ENCODE measurements around the gene SWI5.

Gene SWI5

DNA sequence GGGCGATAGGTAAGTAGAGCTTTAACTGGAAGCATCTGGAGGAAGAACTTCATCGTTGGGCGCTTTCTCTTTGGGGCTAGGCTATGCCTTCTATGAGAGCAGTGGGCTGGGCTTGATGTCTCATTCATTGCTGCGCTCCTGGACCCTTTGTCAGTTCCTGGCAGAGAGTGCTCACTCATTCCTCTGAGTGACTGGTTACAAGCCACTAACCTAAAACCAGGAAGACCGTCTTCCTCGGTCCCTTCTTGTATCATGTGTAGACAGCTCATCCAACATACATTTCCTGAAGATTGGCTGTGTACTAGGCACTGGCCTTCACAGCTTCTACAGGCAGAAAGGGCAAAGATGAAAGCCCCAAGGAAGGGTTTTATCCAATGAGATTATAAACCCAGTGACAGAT is 6.4 kb downstream of the SWI5 start:
- Histone ChIP-seq H3K4me3 (ENCODE audit: low read depth, low read length) (no peak overlapping the region), H3K27ac (ENCODE audit: low read depth, low read length) (no peak overlapping the region), H3K4me1 (ENCODE audit: control insufficient read depth, insufficient read depth, low read length) (no peaks in the 10 kb centered on the region), H3K9me3 (ENCODE audit: control insufficient read depth, insufficient read depth, low read length) (no peaks in the 10 kb centered on the region), H3K27me3 (ENCODE audit: control insufficient read depth, insufficient read depth, low read length) (no peaks in the 10 kb centered on the region), H3K9ac (ENCODE audit: low read depth, low read length) (no peak overlapping the region), H3K36me3 (ENCODE audit: control insufficient read depth, insufficient read depth, low read length) (peaks cover 17% of the 10 kb centered on the region)

DNA sequence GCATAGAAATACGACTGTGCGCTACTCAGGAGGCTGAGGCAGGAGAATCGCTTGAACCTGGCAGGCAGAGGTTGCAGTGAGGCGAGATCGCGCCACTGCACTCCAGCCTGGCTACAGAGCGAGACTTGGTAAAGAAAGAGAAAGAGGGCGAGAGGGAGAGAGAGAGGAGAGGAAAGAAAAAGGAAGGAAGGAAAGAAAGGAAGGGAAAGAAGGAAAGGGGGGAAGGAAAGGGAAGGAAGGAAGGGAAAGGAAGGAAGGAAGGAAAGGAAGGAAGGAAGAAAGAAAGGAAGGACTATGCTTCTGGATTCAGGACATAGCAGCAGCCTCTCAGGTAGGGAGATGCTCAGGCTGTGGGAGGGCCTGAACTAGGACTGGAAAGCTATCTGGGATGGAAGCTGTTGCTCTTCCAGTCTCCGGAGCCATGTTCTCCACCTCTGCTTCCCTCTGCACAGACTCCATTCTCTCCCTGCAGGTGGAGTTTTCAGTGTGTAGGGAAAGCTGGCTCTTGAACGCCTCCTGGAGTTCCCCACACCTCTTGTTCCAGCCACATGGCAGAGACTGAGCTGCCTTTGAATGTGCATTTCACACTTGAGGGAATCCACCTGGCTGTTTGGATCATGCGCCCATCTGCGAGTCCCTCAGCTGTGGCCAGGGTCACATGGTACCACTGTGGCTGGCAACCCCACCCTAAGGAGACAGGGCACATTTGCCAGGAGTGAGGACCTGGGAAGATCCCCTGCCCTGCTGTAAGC is 9.1 kb downstream of the SWI5 start:
- H3K27me3 ChIP-seq (ENCODE audit: control insufficient read depth, insufficient read depth, low read length): no peaks in the 10 kb centered on the region
- no peak overlapping the region for H3K4me3 ChIP-seq (ENCODE audit: low read depth, low read length)
- peaks cover 25% of the 10 kb centered on the region for H3K36me3 ChIP-seq (ENCODE audit: control insufficient read depth, insufficient read depth, low read length)
- H3K27ac ChIP-seq (ENCODE audit: low read depth, low read length): no peak overlapping the region
- no peaks in the 10 kb centered on the region for H3K4me1 ChIP-seq (ENCODE audit: control insufficient read depth, insufficient read depth, low read length)
- no peaks in the 10 kb centered on the region for H3K9me3 ChIP-seq (ENCODE audit: control insufficient read depth, insufficient read depth, low read length)
- H3K9ac ChIP-seq (ENCODE audit: low read depth, low read length): no peak overlapping the region

DNA sequence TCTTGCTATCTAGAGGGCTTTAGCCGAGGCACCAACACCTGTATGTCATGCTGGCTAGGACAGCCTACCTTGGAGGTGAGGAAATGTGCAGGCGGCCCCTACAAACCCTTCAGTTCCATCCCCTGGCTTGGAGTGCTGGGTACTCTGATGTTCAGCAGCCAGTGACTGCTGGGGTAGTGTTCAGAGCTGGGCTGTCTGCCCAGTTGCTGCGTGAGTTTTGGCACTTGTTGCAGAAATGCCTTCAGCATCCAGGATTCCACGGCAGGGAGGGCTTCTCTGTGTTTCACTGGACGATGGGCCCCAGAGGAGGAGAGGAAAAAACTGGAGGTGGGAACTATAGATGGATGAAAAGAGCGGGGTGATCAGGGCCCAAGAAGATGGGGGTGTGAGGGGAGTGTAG is 10.4 kb downstream of the SWI5 start:
- Histone ChIP-seq H3K4me3 (ENCODE audit: low read depth, low read length) (no peak overlapping the region), H3K9ac (ENCODE audit: low read depth, low read length) (no peak overlapping the region), H3K36me3 (ENCODE audit: control insufficient read depth, insufficient read depth, low read length) (peaks cover 25% of the 10 kb centered on the region), H3K4me1 (ENCODE audit: control insufficient read depth, insufficient read depth, low read length) (no peaks in the 10 kb centered on the region), H3K9me3 (ENCODE audit: control insufficient read depth, insufficient read depth, low read length) (no peaks in the 10 kb centered on the region), H3K27me3 (ENCODE audit: control insufficient read depth, insufficient read depth, low read length) (no peaks in the 10 kb centered on the region), H3K27ac (ENCODE audit: low read depth, low read length) (no peak overlapping the region)

DNA sequence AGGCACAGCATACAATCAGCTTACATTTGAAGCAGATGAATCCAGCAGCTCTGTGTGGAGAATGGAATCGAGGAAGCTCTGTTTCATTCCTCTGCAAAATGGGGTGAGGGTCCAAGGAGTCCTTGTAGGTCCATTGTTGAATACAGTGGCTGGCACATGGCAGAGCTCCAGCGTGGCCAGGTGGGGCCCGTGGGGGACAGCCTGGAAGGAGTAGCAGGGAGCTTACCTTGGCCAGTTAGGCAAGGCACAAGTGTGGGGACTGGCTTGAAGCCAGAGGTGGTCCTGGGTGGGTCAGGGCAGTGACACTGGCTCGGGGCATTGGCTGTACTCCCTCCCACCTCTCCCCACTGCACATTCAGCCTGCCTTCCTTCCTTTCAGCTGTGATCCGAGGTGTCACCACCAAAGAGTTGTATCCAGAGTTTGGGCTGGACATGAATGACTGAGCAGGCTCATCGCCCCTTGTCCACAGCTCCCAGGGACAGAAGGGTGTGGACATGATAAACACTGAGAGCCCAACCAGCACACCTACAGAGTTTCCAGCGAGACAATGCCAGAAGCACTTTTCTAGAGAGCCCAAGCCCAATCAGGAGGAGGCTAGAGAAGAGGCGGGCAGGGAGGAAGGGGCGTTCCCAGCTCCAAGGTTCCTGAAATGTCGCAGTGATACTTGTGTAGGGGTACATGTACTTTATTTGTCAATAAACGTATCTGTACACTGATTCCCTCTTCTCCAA is 12.4 kb downstream of the SWI5 start:
- no peak overlapping the region for H3K27ac ChIP-seq (ENCODE audit: low read depth, low read length)
- H3K4me3 ChIP-seq (ENCODE audit: low read depth, low read length): no peak overlapping the region
- H3K4me1 ChIP-seq (ENCODE audit: control insufficient read depth, insufficient read depth, low read length): no peaks in the 10 kb centered on the region
- H3K36me3 ChIP-seq (ENCODE audit: control insufficient read depth, insufficient read depth, low read length): peaks cover 25% of the 10 kb centered on the region
- H3K27me3 ChIP-seq (ENCODE audit: control insufficient read depth, insufficient read depth, low read length): no peaks in the 10 kb centered on the region
- no peak overlapping the region for H3K9ac ChIP-seq (ENCODE audit: low read depth, low read length)
- no peaks in the 10 kb centered on the region for H3K9me3 ChIP-seq (ENCODE audit: control insufficient read depth, insufficient read depth, low read length)

DNA sequence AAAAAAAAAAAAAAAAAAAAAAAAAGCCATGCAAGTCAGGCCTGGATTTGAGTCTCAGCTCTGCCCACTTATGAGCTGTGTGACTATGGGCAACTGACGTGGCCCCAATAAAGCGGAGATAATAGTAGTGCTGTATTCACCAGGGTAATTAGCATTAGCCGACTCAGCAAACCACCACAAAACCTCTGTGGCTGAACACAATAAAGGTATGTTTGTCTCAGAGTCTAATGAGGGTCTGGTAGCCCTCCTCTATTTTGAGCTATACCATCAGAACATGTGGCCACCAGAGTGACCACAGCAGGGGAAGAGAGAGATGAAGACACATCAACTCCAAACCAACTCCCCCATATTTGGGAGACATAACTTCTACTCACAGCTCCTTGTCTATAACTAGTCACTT is 15.9 kb downstream of the SWI5 start:
- peaks cover 12% of the 10 kb centered on the region; the same call in 1 of the 2 replicates for H3K36me3 ChIP-seq (ENCODE audit: control insufficient read depth, insufficient read depth, low read length)
- no peaks in the 10 kb centered on the region for H3K4me1 ChIP-seq (ENCODE audit: control insufficient read depth, insufficient read depth, low read length)
- H3K9ac ChIP-seq (ENCODE audit: low read depth, low read length): no peak overlapping the region
- H3K27me3 ChIP-seq (ENCODE audit: control insufficient read depth, insufficient read depth, low read length): no peaks in the 10 kb centered on the region
- no peaks in the 10 kb centered on the region for H3K9me3 ChIP-seq (ENCODE audit: control insufficient read depth, insufficient read depth, low read length)
- no peak overlapping the region for H3K4me3 ChIP-seq (ENCODE audit: low read depth, low read length)
- H3K27ac ChIP-seq (ENCODE audit: low read depth, low read length): no peak overlapping the region

DNA sequence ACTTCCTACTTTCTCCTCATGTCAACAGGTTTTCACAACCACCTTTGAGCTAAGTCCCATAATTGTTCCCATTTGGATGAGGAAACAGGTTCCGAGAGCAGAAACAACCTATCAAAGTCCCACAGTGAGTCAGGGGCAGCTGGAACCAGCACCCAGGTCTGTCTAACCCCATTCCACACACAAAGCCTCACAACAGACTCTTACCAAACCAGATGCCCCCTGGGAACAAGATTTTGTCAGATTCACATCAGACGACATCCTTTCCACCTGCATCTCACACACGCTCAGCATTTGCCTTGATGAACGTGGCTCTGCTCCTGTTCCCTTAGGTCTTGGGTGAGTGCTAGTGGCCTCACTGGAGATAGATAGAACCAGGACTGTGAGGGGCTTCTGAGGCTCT is 17.0 kb downstream of the SWI5 start:
- H3K9me3 ChIP-seq (ENCODE audit: control insufficient read depth, insufficient read depth, low read length): no peaks in the 10 kb centered on the region
- H3K27ac ChIP-seq (ENCODE audit: low read depth, low read length): no peak overlapping the region
- H3K9ac ChIP-seq (ENCODE audit: low read depth, low read length): no peak overlapping the region
- peaks cover 6% of the 10 kb centered on the region; the same call in 1 of the 2 replicates for H3K36me3 ChIP-seq (ENCODE audit: control insufficient read depth, insufficient read depth, low read length)
- H3K27me3 ChIP-seq (ENCODE audit: control insufficient read depth, insufficient read depth, low read length): no peaks in the 10 kb centered on the region
- no peaks in the 10 kb centered on the region for H3K4me1 ChIP-seq (ENCODE audit: control insufficient read depth, insufficient read depth, low read length)
- H3K4me3 ChIP-seq (ENCODE audit: low read depth, low read length): no peak overlapping the region

DNA sequence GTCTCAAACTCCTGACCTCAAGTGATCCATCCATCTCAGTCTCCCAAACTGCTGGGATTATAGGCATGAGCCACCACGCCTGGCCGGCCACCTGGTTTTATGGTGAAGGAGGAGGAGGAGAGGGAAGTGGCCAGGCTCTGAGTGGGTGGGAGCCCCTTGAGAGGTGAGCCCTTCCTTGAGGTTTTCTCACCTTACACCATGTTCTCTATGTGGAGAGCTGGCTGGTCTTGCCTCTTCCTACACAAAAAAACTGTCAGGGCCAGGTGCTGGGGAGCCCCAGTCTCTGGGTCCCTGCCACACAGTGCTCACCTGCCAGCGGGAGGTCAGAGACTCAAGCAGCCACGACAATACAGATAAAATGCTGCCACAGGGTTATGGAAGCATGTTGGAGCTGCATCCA is 18.1 kb downstream of the SWI5 start:
- H3K4me3 ChIP-seq (ENCODE audit: low read depth, low read length): no peak overlapping the region
- no peaks in the 10 kb centered on the region for H3K9me3 ChIP-seq (ENCODE audit: control insufficient read depth, insufficient read depth, low read length)
- H3K27me3 ChIP-seq (ENCODE audit: control insufficient read depth, insufficient read depth, low read length): no peaks in the 10 kb centered on the region
- no peak overlapping the region for H3K27ac ChIP-seq (ENCODE audit: low read depth, low read length)
- H3K4me1 ChIP-seq (ENCODE audit: control insufficient read depth, insufficient read depth, low read length): no peaks in the 10 kb centered on the region
- H3K36me3 ChIP-seq (ENCODE audit: control insufficient read depth, insufficient read depth, low read length): no peaks in the 10 kb centered on the region
- H3K9ac ChIP-seq (ENCODE audit: low read depth, low read length): no peak overlapping the region

DNA sequence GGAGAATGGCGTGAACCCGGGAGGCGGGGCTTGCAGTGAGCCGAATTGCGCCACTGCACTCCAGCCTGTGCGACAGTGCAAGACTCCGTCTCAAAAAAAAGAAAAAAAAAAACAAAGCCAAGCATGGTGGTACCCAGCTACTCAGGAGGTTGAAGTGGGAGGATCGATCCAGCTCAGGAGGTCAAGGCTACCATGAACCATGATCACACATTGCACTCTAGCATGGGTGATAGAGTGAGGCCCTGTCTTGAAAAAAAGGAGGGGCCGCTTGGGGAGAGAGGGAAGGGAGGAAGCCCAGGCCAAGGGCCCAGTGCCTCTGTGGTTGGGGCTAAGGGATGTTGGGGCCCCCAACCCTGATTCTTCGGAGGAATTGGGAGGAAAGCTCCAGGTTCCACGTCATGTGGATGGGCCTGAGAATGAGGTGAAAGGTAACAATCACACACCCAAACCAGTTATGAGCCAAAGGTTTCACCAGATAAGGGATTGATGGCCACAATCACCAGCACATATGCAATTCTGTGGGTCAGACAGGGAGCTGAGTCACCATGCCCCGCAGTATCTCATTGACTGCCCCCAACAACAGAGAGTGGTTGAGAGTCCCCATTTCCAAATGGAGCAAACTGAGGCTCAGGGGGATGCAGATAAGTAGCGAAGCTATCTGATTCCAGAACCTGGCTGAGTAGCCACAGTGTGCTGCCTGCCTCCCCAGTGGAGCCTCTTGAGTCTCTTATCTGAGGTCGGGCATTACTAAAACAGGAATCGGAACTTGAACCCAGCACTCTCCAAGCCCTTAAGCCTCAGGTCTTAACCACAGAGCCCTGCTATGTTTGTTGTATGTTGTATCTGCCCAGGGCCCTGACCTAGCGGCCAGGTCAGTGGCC is 20.5 kb downstream of the SWI5 start:
- Histone ChIP-seq H3K4me3 (ENCODE audit: low read depth, low read length) (no peak overlapping the region), H3K9me3 (ENCODE audit: control insufficient read depth, insufficient read depth, low read length) (no peaks in the 10 kb centered on the region), H3K36me3 (ENCODE audit: control insufficient read depth, insufficient read depth, low read length) (no peaks in the 10 kb centered on the region), H3K27me3 (ENCODE audit: control insufficient read depth, insufficient read depth, low read length) (no peaks in the 10 kb centered on the region), H3K4me1 (ENCODE audit: control insufficient read depth, insufficient read depth, low read length) (no peaks in the 10 kb centered on the region), H3K27ac (ENCODE audit: low read depth, low read length) (no peak overlapping the region), H3K9ac (ENCODE audit: low read depth, low read length) (no peak overlapping the region)

DNA sequence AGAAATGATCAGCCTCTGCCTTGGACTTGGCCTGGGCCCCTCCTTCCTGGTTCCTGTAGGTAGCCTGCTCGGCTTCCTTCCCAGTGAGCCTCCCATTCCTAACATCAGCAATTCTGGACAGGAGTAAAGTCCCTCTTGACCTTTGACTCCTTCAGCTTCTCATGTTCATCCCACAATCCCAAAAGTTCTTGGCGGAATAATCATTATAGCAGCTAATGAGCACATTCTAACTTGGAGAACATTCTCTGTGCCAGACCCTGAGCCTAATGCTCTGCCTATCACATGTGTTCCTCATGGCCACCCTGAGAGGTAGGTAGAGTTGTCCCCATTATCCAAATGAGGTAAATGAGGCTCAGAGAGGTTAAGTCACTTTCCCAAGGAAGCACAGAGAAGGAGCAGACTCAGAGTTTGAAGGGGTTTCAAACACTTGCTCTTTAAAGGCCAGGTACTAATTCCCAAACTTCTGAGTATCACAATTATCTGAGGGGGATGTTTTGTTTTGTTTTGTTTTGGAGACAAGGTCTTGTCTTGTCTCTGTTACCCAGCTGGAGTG is 21.2 kb downstream of the SWI5 start:
- H3K36me3 ChIP-seq (ENCODE audit: control insufficient read depth, insufficient read depth, low read length): no peaks in the 10 kb centered on the region
- no peak overlapping the region for H3K4me3 ChIP-seq (ENCODE audit: low read depth, low read length)
- H3K27ac ChIP-seq (ENCODE audit: low read depth, low read length): no peak overlapping the region
- no peak overlapping the region for H3K9ac ChIP-seq (ENCODE audit: low read depth, low read length)
- H3K27me3 ChIP-seq (ENCODE audit: control insufficient read depth, insufficient read depth, low read length): no peaks in the 10 kb centered on the region
- no peaks in the 10 kb centered on the region for H3K9me3 ChIP-seq (ENCODE audit: control insufficient read depth, insufficient read depth, low read length)
- no peaks in the 10 kb centered on the region for H3K4me1 ChIP-seq (ENCODE audit: control insufficient read depth, insufficient read depth, low read length)

DNA sequence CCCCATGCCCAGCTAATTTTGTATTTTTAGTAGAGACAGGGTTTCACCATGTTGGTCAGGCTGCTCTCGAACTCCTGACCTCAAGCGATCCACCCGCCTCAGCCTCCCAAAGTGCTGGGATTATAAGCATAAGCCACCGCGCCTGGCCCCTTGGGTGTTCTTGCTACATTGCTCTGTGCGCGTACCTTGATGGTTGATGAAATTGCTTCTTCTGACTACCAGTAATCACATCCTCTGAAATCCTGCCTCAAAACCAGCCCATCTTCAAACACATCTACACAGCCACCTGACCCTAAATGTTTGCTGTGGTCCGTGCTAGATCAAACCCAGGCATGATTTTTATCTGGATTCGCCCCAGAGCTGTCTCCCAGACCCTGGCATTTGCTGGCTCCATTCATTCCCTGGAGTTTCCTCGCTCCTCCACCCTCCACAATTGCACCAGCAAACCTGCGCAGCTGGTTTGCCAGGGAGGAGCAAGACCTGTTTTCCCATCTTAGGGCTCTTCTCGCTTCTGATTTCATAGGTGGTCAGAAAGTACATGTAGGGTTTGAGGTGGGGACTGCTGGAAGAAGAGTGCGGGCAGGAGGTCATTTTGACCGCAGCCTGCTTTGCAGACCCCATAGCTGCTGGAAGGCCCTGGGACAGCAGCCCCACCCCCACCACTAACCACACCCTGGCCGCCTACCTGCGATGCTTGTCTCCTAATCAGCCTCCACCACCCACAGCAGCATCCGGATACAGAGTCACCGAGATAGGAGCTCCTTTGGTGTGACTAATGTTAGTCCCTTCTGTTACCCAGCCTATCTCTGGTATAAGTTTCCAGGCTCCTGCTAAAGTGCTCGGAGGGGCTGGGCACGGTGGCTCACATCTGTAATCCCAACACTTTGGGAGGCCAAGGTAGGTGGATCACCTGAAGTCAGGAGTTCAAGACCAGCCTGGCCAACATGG is 22.7 kb downstream of the SWI5 start:
- Histone ChIP-seq H3K9me3 (ENCODE audit: control insufficient read depth, insufficient read depth, low read length) (no peaks in the 10 kb centered on the region), H3K4me3 (ENCODE audit: low read depth, low read length) (no peak overlapping the region), H3K9ac (ENCODE audit: low read depth, low read length) (no peak overlapping the region), H3K27ac (ENCODE audit: low read depth, low read length) (no peak overlapping the region), H3K27me3 (ENCODE audit: control insufficient read depth, insufficient read depth, low read length) (no peaks in the 10 kb centered on the region), H3K36me3 (ENCODE audit: control insufficient read depth, insufficient read depth, low read length) (no peaks in the 10 kb centered on the region), H3K4me1 (ENCODE audit: control insufficient read depth, insufficient read depth, low read length) (no peaks in the 10 kb centered on the region)
